IgD-negative memory B cell (primary cell): ENCODE measurements around the gene ACYP1. TPM values are rescaled to one million over a fixed set of nuclear protein-coding genes. Genes with fewer than 3 reads are reported as not detected.

ENCODE experiments used
- H3K27ac Mint-ChIP-seq, 3 donors: one replicate each; pipeline ENCODE4 v1.8.0; 2020 to 2022; ENCODE audit warnings: mild to moderate bottlenecking in 3 of 3, mixed read lengths in 3 of 3, moderate library complexity in 1 of 3
- H3K27me3 Mint-ChIP-seq: one replicate; pipeline ENCODE4 v1.8.0; 2021; ENCODE audit warnings: mixed read lengths
- H3K36me3 Mint-ChIP-seq: one replicate; pipeline ENCODE4 v1.8.0; 2020; ENCODE audit warnings: mild to moderate bottlenecking, mixed read lengths
- H3K4me1 Mint-ChIP-seq, 3 donors: one replicate each; pipeline ENCODE4 v1.8.0; 2020 to 2022; ENCODE audit warnings: mixed read lengths in 3 of 3, mild to moderate bottlenecking in 1 of 3
- H3K4me3 Mint-ChIP-seq, 4 donors: one replicate each; pipeline ENCODE4 v1.8.0; 2020 to 2022; ENCODE audit warnings: mild to moderate bottlenecking in 4 of 4, mixed read lengths in 4 of 4, moderate library complexity in 3 of 4
- H3K9me3 Mint-ChIP-seq, 3 donors: one replicate each; pipeline ENCODE4 v1.8.0; 2020 to 2021; ENCODE audit warnings: mixed read lengths in 3 of 3, mild to moderate bottlenecking in 1 of 3
- polyA plus RNA-seq: library from polyadenylated mRNA; unstranded; fragments of 300-500 nt; fragmentation: Illumina TruSeq; gene quantifications from one replicate; pipeline ENCODE4 v1.2.3, GENCODE V29; 2021

Gene ACYP1
- polyA plus RNA-seq, 1 donor from 2014 or later: 15.2 TPM

DNA sequence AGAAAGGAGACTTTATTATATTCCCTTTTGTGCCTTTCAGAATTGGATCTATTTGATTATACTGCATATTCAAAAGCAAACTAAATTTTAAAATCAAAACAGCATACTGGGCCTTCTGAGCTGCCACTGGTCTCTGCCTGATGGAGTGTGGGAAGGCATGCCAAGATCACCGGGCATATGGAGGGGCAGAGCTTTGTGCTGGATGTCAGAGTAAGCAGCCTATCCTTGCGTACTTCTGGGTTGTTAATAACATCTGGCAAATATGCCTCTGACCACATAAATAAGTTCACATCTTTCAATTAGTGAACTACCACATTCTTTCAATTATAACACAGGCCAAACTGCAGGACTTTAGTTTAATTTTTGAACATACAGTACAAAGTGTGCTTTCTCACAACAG lies 30.9 kb downstream of the ACYP1 start:
- no peaks in the 10 kb centered on the region for H3K9me3 Mint-ChIP-seq
- peaks cover 2% of the 10 kb centered on the region for H3K36me3 Mint-ChIP-seq
- no peaks in the 10 kb centered on the region for H3K27me3 Mint-ChIP-seq
- H3K27ac Mint-ChIP-seq: no peak overlapping the region
- H3K4me1 Mint-ChIP-seq: no peaks in the 10 kb centered on the region
- H3K4me3 Mint-ChIP-seq: no peak overlapping the region

DNA sequence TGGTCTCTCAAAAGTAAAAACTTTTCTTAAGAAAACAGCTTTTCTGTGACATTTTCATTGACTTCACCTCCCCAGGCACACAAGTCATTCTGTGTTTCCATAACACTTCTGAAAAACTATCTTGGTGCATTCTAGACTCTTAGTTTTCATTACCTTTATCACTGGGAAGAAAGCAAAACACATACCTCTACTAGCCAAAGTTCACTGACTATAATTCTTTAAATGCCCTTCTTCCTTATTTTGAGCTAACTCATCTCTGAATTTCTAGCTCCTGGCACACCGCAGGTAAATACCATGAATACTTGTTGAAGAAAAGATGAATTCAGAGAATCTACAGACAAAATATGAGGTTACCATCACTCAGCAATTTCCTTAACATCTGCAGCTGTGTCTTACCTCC lies 33.7 kb downstream of the ACYP1 start:
- Mint-ChIP-seq H3K27ac (no peak overlapping the region), H3K36me3 (peaks cover 2% of the 10 kb centered on the region), H3K4me3 (no peak overlapping the region), H3K27me3 (no peaks in the 10 kb centered on the region), H3K9me3 (no peaks in the 10 kb centered on the region), H3K4me1 (no peaks in the 10 kb centered on the region)

DNA sequence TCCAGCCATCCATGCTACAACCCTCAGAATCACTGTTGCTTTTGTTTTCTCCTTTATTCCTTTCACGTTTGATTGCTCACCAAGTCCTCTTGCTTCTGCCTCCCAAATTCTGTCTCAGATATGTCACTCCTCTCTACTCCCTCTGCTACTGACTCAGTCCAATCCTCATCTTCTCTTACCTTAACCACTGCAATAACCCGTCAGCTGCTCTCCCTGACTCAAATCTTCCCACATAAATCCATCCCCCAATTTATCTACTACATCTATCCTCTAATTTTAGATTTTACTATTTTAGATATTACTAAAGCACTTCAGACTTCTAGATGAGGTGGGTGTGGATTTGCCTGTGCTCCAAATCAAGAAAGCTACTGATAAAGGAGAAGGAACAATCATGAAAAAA lies 37.9 kb downstream of the ACYP1 start:
- Mint-ChIP-seq H3K4me1 (no peaks in the 10 kb centered on the region), H3K9me3 (no peaks in the 10 kb centered on the region), H3K27me3 (no peaks in the 10 kb centered on the region), H3K27ac (no peak overlapping the region), H3K36me3 (peaks cover 11% of the 10 kb centered on the region), H3K4me3 (no peak overlapping the region)

DNA sequence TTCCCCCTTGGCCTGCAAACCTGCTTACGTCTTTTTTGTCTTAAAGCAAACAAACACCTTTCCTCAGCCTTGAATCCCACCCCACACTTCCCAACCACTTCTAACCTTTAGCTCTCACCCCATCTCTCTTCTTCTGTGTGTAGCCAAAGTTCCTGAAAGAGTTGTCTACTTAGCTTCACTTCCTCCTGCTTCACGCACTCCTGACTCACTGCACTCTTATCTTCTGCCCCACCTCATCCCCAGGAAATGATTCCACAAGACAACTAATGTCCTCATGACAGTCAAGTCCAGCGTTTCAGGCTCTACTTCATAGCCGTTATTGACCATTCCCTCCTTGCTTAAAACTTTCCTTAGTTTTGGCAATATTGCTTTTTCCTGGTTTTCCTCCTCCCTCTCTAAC lies 38.7 kb downstream of the ACYP1 start:
- Mint-ChIP-seq H3K27me3 (no peaks in the 10 kb centered on the region), H3K9me3 (no peaks in the 10 kb centered on the region), H3K4me3 (no peak overlapping the region), H3K36me3 (peaks cover 13% of the 10 kb centered on the region), H3K4me1 (no peaks in the 10 kb centered on the region), H3K27ac (no peak overlapping the region)

DNA sequence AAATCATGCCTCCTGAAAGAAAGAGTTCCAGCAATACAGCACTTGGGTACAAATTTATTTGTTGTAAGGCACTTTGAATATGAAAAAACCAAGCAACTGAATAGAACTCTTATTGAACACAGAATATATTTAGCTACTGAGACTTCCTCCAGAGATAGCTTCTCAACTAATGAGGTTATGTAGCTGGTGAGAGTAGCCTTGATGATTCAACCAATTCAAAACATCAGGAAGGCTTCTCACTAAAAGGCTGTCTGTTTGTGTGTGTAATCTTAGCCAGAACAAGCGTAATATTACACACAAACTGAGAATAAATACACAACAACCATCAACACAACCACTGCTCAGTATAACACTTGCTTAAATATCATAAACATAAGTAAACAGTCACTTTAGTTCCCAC lies 40.7 kb downstream of the ACYP1 start:
- Mint-ChIP-seq H3K36me3 (peaks cover 14% of the 10 kb centered on the region), H3K9me3 (no peaks in the 10 kb centered on the region), H3K27me3 (no peaks in the 10 kb centered on the region), H3K4me3 (no peak overlapping the region), H3K4me1 (no peaks in the 10 kb centered on the region), H3K27ac (no peak overlapping the region)

DNA sequence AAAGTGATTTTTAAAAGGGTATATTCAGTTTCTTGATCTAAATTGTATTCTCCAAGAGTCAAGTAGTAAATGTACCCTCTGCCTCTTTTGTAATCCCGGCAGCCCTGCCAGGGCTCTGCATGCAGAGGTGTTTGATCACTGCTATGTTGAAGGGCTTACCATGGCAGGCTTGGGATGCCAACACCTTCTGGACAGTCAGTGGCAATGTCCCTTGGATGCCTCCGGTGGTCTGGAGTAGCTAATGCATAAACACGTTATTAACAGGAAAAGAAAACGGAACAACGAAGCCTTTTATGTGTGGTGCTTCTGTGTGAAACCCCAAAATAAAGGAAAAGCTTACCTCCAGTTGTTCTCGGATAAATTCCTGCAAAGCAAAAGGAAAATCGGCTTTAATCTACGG lies 41.2 kb downstream of the ACYP1 start:
- Mint-ChIP-seq H3K4me3 (no peak overlapping the region), H3K9me3 (no peaks in the 10 kb centered on the region), H3K4me1 (no peaks in the 10 kb centered on the region), H3K36me3 (peaks cover 13% of the 10 kb centered on the region), H3K27ac (peak overlapping the region in 1 of 3 donors; percentile 12), H3K27me3 (no peaks in the 10 kb centered on the region)

DNA sequence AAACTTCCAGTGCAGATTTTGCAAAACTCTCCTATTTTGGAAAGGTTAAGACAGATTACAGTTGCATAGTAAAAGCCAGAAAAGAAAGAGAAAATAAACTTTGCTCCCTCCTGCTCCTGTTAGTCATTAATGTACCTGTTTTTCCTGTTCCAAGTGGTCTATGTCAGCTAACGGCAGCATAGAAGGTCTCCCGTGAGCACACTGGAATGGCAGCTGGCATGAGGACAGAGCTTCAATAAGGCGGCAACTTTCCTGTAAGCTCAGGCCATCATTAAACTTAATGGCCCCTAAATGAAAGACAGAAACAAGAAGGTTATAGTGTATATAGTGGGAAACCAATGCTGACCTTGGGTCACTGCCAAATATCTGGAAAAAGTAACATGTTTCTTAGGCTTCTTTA lies 45.1 kb downstream of the ACYP1 start:
- Mint-ChIP-seq H3K4me1 (no peaks in the 10 kb centered on the region), H3K27ac (no peak overlapping the region), H3K9me3 (no peaks in the 10 kb centered on the region), H3K36me3 (peaks cover 13% of the 10 kb centered on the region), H3K4me3 (no peak overlapping the region), H3K27me3 (no peaks in the 10 kb centered on the region)

DNA sequence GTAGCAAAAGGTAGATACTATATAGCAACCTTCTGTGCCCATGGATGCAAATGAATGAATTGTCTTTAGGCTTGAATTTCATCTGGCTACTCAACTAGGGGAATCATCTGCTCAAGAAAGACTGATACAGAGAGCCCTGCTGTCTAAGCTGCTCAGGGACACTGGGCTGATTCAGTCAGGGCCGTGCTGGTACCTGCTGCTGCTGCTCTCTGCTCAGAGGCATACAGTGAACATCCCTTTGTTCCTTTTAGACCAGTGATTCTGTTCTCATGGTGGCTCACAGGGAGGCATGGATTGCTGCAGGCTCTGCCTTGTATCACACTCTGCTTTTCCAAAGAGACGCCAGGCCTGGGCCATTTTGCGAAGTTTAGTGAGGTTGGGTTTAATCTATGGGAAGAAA lies 47.0 kb downstream of the ACYP1 start:
- peaks cover 8% of the 10 kb centered on the region for H3K36me3 Mint-ChIP-seq
- no peaks in the 10 kb centered on the region for H3K9me3 Mint-ChIP-seq
- H3K4me3 Mint-ChIP-seq: no peak overlapping the region
- H3K27me3 Mint-ChIP-seq: no peaks in the 10 kb centered on the region
- H3K4me1 Mint-ChIP-seq: no peaks in the 10 kb centered on the region
- H3K27ac Mint-ChIP-seq: no peak overlapping the region

DNA sequence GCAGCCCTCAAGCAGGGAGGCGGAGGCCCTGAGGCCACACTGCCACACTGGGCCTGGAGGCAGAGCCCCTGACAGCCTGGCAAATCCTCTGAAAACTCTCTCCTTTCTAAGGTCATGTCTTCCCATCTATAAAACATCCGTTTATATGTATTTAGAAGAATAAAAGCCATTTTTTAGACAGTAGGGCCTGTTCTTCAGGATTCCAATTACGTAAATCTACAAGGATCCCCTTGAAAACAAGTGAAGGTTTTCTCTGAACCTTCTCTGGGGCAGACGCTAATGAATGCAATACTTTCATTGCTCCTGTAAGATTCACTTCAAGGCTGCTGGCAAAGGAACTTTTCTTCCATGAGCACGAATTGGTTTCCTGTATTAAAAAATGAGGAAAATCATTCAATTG lies 48.3 kb downstream of the ACYP1 start:
- Mint-ChIP-seq H3K9me3 (no peaks in the 10 kb centered on the region), H3K27ac (no peak overlapping the region), H3K4me1 (peaks cover 0 to 3% (median 0%) of the 10 kb centered on the region in 3 donors), H3K4me3 (no peak overlapping the region), H3K27me3 (no peaks in the 10 kb centered on the region), H3K36me3 (peaks cover 4% of the 10 kb centered on the region)

DNA sequence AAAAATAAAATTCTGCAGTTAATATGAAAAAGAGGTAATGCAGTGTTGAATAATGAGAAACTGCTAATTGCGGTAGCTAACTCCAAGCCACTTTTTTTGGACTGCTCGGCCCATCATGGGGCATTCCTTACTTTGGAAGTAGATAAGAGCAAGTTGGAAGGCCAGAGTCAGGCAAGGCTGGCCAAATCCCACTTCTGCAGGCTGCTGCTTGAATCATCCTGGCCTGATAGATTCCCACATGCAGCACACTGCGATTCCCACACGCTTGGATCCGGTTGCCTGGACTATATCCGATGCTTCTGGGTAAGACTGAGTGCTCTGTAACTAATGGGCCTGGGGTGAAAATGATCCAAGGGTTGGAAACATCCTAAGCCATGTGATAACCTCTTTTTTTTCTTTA lies 50.5 kb downstream of the ACYP1 start:
- no peaks in the 10 kb centered on the region for H3K9me3 Mint-ChIP-seq
- no peaks in the 10 kb centered on the region for H3K27me3 Mint-ChIP-seq
- no peaks in the 10 kb centered on the region for H3K36me3 Mint-ChIP-seq
- no peak overlapping the region for H3K4me3 Mint-ChIP-seq
- H3K27ac Mint-ChIP-seq: no peak overlapping the region
- peaks cover 0 to 3% (median 0%) of the 10 kb centered on the region in 3 donors for H3K4me1 Mint-ChIP-seq

DNA sequence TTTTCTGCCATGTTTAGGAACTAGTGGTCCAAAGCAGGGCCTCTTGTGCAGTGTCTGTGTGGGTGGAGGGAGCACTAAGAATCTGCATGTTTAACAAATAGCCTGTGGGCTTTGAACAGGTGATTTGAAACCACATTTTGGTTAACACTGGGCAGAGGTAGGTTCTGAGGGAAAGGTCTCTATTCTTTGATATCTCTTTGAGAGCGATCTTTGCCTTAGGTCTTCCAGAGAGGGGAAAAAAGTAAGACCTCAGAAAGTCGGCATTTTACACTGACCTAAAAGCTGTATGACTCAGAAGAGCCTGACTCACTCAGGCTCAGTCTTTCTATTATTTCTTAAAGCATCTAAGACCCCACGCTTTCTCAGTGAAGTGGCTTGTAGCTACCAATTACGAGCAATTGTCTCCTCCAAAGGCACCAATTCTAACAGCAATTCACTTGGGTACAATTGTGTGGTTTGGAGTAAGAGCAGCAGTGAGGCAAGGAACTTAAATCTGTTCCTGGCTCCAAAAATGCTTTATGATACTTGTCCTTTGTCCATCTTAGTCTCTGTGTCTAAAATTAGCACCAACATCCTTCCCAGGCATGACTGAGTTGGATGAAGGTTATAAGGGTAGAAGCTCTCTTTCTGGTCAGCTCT lies 52.3 kb downstream of the ACYP1 start:
- Mint-ChIP-seq H3K36me3 (no peaks in the 10 kb centered on the region), H3K27me3 (no peaks in the 10 kb centered on the region), H3K27ac (peak overlapping the region in 1 of 3 donors; percentile 79), H3K4me1 (peaks cover 0 to 5% (median 5%) of the 10 kb centered on the region in 3 donors), H3K4me3 (peak overlapping the region in 1 of 4 donors; percentile 14), H3K9me3 (no peaks in the 10 kb centered on the region)

DNA sequence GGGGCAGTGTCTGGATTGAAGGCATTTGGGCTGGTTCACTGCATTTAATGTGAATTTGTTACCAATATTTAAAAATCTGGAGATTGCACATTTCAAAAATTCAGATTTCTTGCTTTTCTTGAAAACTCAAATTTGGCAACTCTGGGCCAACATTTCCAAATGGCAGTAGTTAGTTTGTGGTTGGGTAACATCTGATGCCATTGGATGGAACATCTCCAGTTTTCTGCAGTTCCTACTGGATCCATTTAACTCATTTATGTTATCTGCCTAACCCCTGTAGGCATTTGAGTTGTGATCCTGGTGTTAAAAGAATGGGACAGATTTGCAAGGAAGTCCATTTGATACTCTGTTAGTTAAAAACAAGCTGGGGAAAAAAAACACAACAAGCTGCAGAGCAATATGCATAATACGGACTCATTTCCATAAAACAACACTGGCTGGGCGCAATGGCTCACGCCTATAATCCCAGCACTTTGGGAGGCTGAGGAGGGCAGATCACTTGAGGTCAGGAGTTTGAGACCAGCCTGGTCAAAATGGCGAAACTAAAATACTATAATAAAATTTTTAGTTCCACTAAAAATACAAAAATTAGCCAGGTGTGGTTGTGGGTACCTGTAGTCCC lies 53.2 kb downstream of the ACYP1 start:
- peaks cover 0 to 6% (median 5%) of the 10 kb centered on the region in 3 donors for H3K4me1 Mint-ChIP-seq
- no peaks in the 10 kb centered on the region for H3K27me3 Mint-ChIP-seq
- H3K27ac Mint-ChIP-seq: no peak overlapping the region
- no peak overlapping the region for H3K4me3 Mint-ChIP-seq
- no peaks in the 10 kb centered on the region for H3K9me3 Mint-ChIP-seq
- H3K36me3 Mint-ChIP-seq: no peaks in the 10 kb centered on the region

DNA sequence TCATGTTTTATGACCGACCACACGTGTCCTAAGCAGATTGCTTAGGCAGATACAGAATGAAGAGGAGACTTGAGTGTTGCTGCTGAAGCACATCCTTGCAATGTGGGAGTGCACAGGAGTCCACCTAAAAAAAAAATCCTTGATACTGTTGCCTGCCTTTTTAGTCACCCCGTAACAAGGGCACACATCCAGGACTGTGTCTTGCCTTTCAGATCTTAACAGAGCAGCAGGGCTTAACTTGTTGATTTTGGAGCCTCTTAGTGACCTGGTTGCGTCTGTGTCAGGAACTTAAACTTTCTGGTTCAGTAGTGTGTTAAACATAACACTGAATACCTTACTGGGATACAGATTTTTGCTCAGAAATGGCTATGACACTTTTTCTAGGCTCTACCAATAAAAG lies 54.6 kb downstream of the ACYP1 start:
- H3K36me3 Mint-ChIP-seq: no peaks in the 10 kb centered on the region
- no peak overlapping the region for H3K4me3 Mint-ChIP-seq
- H3K4me1 Mint-ChIP-seq: peaks cover 3 to 14% (median 11%) of the 10 kb centered on the region in 3 donors
- no peak overlapping the region for H3K27ac Mint-ChIP-seq
- no peaks in the 10 kb centered on the region for H3K27me3 Mint-ChIP-seq
- H3K9me3 Mint-ChIP-seq: no peaks in the 10 kb centered on the region

DNA sequence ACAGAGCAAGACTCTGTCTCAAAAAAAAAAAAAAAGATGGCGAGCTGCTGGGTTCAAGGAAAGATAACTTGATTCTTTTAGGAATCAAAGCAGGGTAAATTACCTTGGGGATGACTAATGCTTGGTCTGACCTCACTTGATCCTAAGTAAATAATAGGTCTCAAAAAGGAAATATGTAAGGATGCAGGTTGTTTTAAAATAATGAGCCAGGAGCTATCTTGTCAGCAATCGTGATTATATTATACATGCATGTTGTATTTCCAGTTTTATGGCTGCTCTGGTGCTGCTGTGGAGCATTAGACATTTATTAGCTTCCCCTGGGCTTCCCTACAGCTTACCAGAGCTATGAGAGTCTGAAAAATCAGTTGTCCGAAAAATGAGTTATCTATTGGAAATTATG lies 58.5 kb downstream of the ACYP1 start:
- Mint-ChIP-seq H3K27me3 (no peaks in the 10 kb centered on the region), H3K9me3 (peaks cover 0 to 3% (median 2%) of the 10 kb centered on the region in 3 donors), H3K4me3 (peak overlapping the region in 2 of 4 donors; percentile 20 to 93), H3K4me1 (peaks cover 21 to 31% (median 29%) of the 10 kb centered on the region in 3 donors), H3K27ac (peak overlapping the region in 2 of 3 donors; percentile 30 to 50), H3K36me3 (peaks cover 1% of the 10 kb centered on the region)

DNA sequence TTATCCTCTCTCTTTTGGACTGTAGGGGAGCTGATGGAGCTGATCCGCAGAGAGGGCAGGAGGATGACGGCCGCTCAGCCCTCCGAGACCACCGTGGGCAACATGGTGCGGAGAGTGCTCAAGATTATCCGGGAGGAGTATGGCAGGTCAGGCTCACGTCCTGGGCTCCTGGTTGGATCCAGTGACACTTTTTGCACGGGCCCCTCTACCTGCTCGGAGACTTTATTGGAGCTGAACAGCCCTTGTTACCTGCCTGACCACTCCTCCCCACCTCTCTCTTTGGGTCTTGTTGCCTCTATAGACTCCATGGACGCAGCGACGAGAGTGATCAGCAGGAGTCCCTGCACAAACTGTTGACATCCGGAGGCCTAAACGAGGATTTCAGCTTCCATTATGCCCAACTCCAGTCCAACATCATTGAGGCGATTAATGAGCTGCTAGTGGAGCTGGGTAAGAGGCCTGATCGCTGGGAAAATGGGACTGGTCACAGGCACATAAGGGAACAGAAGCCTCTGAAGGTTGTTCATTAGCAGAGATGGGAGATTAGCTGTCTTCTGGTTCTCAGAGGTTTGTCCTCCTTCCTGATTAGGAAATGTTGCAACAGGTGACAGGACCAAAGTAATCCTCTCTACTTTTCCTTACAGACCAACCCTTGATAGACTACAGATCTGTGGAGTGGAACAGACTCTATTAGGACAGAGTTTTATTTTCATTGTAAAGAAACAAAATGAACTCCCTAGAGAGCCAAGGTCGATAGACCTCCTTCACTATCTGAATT lies 60.4 kb downstream of the ACYP1 start:
- Mint-ChIP-seq H3K27me3 (no peaks in the 10 kb centered on the region), H3K36me3 (peaks cover 1% of the 10 kb centered on the region), H3K4me1 (peaks cover 24 to 31% (median 29%) of the 10 kb centered on the region in 3 donors), H3K27ac (peak overlapping the region; percentile 97), H3K9me3 (peaks cover 0 to 3% (median 2%) of the 10 kb centered on the region in 3 donors), H3K4me3 (peak overlapping the region; percentile 93 to 97 (median 96))
